ENCODE results near the gene PGAP2.
A peak's percentile ranks its signal among the peaks of the same experiment; 100 is the strongest.

PGAP2 gene

GRCh38 chr11:3855808-3856491, 47.6 kb downstream of the PGAP2 start:
- DNase-seq = peak; percentile 61
- peak; percentile 0 for ATAC-seq

DNA sequence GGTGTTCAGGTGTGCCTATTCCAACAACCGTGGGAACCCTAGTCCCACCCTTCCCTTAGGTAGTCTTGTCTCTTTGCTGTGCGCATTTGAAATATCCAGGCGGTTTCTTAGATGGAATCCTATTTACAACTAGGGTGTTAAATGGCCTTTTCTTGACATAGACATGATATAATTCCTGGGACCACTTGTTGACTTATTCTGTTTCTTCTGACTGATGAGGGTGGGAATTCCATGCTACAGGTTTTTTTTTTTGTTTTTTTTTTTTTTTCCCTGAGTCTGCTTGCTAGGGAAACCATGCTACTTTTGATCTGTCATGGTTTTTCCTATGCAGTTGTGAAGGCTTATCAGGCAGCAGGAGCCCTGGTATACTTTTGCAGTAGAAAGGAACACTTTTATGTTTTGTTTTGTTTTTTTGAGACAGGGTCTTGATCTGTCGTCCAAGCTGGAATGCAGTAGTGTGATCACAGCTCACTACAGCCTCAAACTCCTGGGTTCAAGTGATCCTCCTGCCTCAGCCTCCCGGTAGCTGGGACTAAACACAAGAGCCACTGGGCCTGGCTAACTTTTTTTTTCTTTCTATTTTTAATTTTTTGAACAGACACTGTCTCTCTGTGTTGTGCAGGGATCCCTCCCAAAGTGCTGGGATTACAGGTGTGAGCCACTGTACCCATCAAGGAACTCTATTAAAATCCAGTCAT, 48.6 kb downstream of the PGAP2 start:
- ATAC-seq = no peak
- DNase-seq = no peak

DNA sequence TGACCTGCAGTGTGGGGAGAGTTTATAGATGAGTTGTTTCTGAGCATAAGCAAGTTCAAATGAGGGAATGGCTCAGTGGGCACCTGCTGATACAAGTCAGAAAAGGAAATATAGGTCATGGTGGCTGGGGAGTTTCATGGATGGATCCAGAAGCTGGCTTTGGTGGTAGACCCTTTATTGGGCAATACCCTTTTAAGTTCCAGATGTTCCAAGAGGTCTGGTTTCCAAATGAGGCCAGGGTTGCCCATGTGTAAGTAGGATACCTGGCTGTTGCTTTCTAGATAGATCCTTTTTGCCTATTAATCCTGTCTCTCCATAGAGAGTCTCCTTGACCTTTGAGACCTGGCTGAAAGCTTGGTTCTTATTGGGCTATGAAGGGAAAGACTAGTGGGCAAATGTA, 49.3 kb downstream of the PGAP2 start:
- ATAC-seq (no peak), DNase-seq (no peak)

GRCh38 chr11:3859373-3859881, 51.1 kb downstream of the PGAP2 start:
- DNase-seq (peak; percentile 46), ATAC-seq (no peak)

- DNase-seq = peak; percentile 38
Observed at GRCh38 chr11:3860375-3860774, 52.0 kb downstream of the PGAP2 start.

GRCh38 chr11:3860898-3861393, 52.6 kb downstream of the PGAP2 start:
- DNase-seq = peak; percentile 36
- peak; percentile 73 for ATAC-seq

More at GRCh38 chr11:3860375-3860774, 52.0 kb downstream of the PGAP2 start:
- ATAC-seq = peak; percentile 67

DNA sequence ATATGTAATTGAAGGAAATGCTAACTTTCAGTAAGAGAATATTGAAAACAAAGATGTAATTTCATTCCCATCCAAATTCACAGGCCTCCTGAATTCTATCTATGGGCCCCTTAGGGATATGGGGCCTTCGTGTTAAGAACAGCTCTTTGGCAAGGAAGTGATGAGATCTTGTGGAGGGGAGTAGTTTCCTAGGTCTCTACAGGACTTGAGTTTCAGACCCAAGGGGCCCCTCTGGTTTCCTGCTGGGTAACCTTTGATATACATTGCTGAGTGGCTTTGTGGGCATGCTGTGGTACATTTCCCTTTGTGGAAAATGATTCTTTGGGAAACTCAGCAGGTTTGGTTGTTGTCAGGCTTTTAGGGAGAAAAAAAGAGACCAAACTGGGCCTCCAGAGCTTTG, 53.3 kb downstream of the PGAP2 start:
- ATAC-seq = peak; percentile 33

GRCh38 chr11:3865388-3866193, 57.2 kb downstream of the PGAP2 start:
- DNase-seq (no peak), ATAC-seq (no peak)

More for the DNA sequence above, 53.3 kb downstream of the PGAP2 start:
- DNase-seq = peak; percentile 55

GRCh38 chr11:3866206-3866605, 57.8 kb downstream of the PGAP2 start:
- no peak for ATAC-seq
- DNase-seq = no peak

DNA sequence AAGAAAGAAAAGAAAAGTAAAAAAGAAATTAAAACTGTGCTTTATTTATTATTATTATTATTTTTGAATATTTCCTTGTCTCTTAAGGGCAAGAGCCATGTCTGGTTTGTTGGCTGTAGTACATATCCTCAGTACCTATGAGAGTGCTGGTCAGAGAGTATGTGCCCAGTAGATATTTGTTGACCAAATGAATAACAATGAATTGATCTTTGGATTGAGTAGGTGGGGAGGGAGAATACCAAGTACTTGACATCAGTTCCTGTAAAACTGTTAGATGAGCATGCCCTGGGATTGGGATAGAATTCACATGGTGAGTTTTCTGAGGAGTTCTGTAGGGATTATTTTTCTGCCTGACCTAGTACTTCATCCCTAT, 58.5 kb downstream of the PGAP2 start:
- no peak for ATAC-seq
- DNase-seq = no peak

DNA sequence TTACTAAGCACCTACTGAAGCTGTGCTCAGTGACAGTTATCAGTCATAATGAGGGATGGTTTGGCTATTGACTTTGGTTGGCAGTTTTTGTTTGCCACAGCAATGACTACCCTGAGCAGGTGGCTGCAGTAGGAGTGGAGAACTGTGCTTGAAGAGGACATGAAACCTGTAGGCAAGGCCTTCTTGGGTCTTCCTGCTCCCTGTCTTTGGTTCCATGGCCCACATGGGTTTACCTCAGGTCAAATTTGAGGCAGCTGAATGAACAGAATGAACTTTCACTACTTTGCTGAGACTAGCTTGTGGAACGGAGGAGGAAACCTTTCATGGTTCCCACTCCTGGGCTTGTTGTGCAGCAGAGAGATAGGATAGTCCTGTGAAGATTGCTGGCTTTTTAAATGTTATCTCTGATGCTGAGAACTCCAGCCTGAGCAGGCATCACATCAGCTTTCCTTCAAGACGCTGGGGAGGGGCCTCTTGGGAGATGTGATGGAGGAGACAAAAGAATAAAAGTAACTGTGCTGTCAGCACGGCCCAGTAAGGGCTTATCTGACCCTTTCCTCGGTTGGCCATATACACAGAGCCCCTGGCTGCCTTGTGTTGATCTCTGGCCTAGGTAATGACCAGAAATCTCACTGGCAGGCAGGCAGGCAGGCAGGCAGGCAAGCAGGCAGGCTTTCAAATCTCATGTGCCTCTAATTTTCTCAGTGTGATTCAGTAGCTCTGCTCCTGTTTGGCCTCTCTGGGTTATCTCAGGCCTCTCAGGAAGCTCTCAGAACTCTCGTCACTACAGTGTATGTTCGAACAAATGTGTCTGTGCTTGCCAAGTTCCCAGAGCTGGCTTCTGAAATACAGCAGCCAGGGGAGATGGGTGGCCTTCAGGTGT, 59.1 kb downstream of the PGAP2 start:
- DNase-seq (peak; percentile 30), ATAC-seq (peak; percentile 66)

DNA sequence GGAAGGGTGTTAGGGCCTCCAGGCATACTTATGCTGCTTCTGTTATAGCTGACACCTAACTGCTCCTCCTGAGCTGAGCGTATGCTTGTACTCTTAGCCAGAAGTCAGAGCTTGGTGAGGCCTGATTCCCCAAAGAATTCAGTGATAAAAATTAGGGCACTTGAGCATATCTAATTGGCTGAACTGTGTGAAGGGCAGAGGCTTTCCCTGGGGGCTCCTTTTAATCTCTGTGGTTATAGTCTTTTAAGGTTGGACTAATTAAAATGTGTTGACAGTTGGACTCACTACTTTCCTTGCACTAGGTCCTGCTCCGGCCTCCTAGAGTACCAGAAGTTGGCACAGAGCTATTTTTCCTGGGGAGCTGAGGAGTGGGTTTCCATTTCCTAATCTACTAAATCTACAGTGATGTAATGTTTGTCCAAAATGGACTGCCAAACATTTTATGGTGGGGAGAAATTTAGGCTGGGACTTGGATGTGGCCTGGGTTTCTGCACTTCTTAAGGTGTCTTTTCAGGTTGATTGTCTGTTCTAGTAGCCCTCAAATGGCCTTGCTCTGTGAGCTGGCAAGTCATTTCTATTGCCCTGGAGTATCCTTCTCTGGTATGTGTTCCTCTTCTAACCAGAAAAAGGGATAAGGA, 65.5 kb downstream of the PGAP2 start:
- ATAC-seq (no peak), DNase-seq (no peak)

All from stimulated activated naive CD8-positive, alpha-beta T cell treated with anti-CD3 and anti-CD28 coated beads, Interleukin-15, Interleukin-2, amounts not matched to agents 100 U/mL and 50 U/mL, for 24 hours (primary cell).